ENCODE data around the gene CCNJL.
"Not testable (repeated sequence)": the region's sequence is repeated elsewhere in the genome, so short reads cannot be mapped to it uniquely, and the experiment has no call there.

CCNJL gene

GRCh38 chr5:160312134-160312959 lies at the start of gene CCNJL:
CCNJL (minus strand) TSS chr5:160312564; CDS start chr5:160311923, 641 bp downstream.
- DNase-seq (ENCODE audit: low spot score), result peak; percentile 46

- no peak for DNase-seq (ENCODE audit: low spot score)
These were observed 49.4 kb upstream of the CCNJL start for GRCh38 chr5:160361624-160362228.

GRCh38 chr5:160360310-160360709 lies 47.9 kb upstream of the CCNJL start:
- no peak for DNase-seq (ENCODE audit: low spot score)

- DNase-seq (ENCODE audit: low spot score), result no peak
These were observed 47.5 kb upstream of the CCNJL start for GRCh38 chr5:160359816-160360215.

GRCh38 chr5:160359242-160359641 lies 46.9 kb upstream of the CCNJL start:
- no peak for DNase-seq (ENCODE audit: low spot score)

GRCh38 chr5:160357861-160358411 lies 45.6 kb upstream of the CCNJL start:
- DNase-seq (ENCODE audit: low spot score), result no peak

GRCh38 chr5:160357394-160357793 lies 45.0 kb upstream of the CCNJL start:
- DNase-seq (ENCODE audit: low spot score), result no peak

GRCh38 chr5:160356550-160357347 lies 44.4 kb upstream of the CCNJL start:
- no peak for DNase-seq (ENCODE audit: low spot score)

- no peak for DNase-seq (ENCODE audit: low spot score)
These were observed 42.3 kb upstream of the CCNJL start for GRCh38 chr5:160354666-160355065.

GRCh38 chr5:160353379-160353778 lies 41.0 kb upstream of the CCNJL start:
- peak; percentile 68 for DNase-seq (ENCODE audit: low spot score)

- DNase-seq (ENCODE audit: low spot score), result no peak
These were observed 39.9 kb upstream of the CCNJL start for GRCh38 chr5:160352308-160352707.

- DNase-seq (ENCODE audit: low spot score), result no peak
These were observed 37.6 kb upstream of the CCNJL start for GRCh38 chr5:160349935-160350303.

- DNase-seq (ENCODE audit: low spot score), result no peak
These were observed 37.0 kb upstream of the CCNJL start for GRCh38 chr5:160349249-160349934.

GRCh38 chr5:160348080-160348479 lies 35.7 kb upstream of the CCNJL start:
- no peak for DNase-seq (ENCODE audit: low spot score)

GRCh38 chr5:160347448-160347847 lies 35.1 kb upstream of the CCNJL start:
- no peak for DNase-seq (ENCODE audit: low spot score)

GRCh38 chr5:160342413-160342941 lies 30.1 kb upstream of the CCNJL start:
- no peak for DNase-seq (ENCODE audit: low spot score)

- DNase-seq (ENCODE audit: low spot score), result no peak
These were observed 29.0 kb upstream of the CCNJL start for GRCh38 chr5:160341309-160341870.

- DNase-seq (ENCODE audit: low spot score), result not testable (repeated sequence)
These were observed 28.1 kb upstream of the CCNJL start for GRCh38 chr5:160340513-160340912.

GRCh38 chr5:160339406-160340130 lies 27.2 kb upstream of the CCNJL start:
- no peak for DNase-seq (ENCODE audit: low spot score)

GRCh38 chr5:160334716-160335115 lies 22.4 kb upstream of the CCNJL start:
- not testable (repeated sequence) for DNase-seq (ENCODE audit: low spot score)

GRCh38 chr5:160333721-160334120 lies 21.4 kb upstream of the CCNJL start:
- no peak for DNase-seq (ENCODE audit: low spot score)
